Peyer's patch (tissue), 4 donors: ENCODE data around the gene DSC2.

Experiments
- POLR2A ChIP-seq, 2 donors: fragments of 450-650 bp; IDR thresholded peaks; one replicate each; pipeline ENCODE4 v1.5.1; 2017; ENCODE audit warnings: antibody characterized with exemption in 2 of 2, mild to moderate bottlenecking in 2 of 2, moderate library complexity in 2 of 2
- TF ChIP-seq, protein P1 (sequence below), 6 experiments: fragments of 450-650 bp in 4 of 6; fragments of 200-600 bp in 2 of 6; sonication (generic) in 1 of 6; IDR thresholded peaks; one replicate each; pipeline ENCODE4 v1.5.1; 2017 to 2019; ENCODE audit warnings: antibody characterized with exemption in 6 of 6, mild to moderate bottlenecking in 3 of 6, moderate library complexity in 1 of 6

DNA sequence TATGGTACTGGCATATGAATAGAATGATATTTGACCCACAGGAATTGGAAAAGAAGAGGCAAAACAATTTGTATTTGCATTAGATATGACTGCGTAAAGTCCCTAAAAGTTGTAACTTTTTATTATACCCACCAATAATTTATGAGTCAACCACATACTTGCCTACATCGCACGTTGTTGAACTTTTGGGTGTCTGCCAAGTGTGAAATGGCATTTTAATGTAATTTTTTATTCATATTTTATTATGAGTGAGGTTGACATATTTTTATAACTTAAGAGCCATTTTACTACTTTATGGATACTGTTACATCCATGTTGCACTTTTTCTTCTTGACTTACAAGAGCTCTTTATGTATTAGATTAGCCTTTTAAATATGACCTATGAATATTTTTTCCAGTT lies 4.6 kb downstream of the DSC2 start:
- TF ChIP-seq, protein P1, sequence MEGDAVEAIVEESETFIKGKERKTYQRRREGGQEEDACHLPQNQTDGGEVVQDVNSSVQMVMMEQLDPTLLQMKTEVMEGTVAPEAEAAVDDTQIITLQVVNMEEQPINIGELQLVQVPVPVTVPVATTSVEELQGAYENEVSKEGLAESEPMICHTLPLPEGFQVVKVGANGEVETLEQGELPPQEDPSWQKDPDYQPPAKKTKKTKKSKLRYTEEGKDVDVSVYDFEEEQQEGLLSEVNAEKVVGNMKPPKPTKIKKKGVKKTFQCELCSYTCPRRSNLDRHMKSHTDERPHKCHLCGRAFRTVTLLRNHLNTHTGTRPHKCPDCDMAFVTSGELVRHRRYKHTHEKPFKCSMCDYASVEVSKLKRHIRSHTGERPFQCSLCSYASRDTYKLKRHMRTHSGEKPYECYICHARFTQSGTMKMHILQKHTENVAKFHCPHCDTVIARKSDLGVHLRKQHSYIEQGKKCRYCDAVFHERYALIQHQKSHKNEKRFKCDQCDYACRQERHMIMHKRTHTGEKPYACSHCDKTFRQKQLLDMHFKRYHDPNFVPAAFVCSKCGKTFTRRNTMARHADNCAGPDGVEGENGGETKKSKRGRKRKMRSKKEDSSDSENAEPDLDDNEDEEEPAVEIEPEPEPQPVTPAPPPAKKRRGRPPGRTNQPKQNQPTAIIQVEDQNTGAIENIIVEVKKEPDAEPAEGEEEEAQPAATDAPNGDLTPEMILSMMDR (IDR thresholded peaks at IDR 0.05), result no peak
- TF ChIP-seq POLR2A (IDR thresholded peaks at IDR 0.05), result no peak
